Measurements from ENCODE around the gene TTC23.

The TTC23 gene

GRCh38 chr15:99145005-99145404 is 104.4 kb downstream of the TTC23 start:
- H3K4me1 ChIP-seq (ENCODE audit: low read depth, poor library complexity, severe bottlenecking), result peaks cover 65% of the 10 kb centered on the region
- no peak overlapping the region for H3K4me3 ChIP-seq (IDR thresholded peaks at IDR 0.05; ENCODE audit: insufficient read depth, low read depth, low read length)
- no peak for TF ChIP-seq CTCF (conservative IDR thresholded peaks at IDR 0.05; ENCODE audit: low read depth, low read length)

GRCh38 chr15:99143655-99144610 is 105.4 kb downstream of the TTC23 start:
- Histone ChIP-seq H3K4me2 (no peak overlapping the region), H3K27ac (no peak overlapping the region), H3K4me3 (IDR thresholded peaks at IDR 0.05; ENCODE audit: insufficient read depth, low read depth, low read length) (no peak overlapping the region), H3K79me2 (ENCODE audit: insufficient read depth, low read depth) (no peaks in the 10 kb centered on the region), H3K9ac (no peak overlapping the region), H3K36me3 (ENCODE audit: insufficient read depth) (no peaks in the 10 kb centered on the region), H4K20me1 (ENCODE audit: insufficient read depth) (no peaks in the 10 kb centered on the region), H2AFZ (ENCODE audit: low read depth) (no peak overlapping the region), H3K4me1 (ENCODE audit: low read depth, poor library complexity, severe bottlenecking) (peaks cover 65% of the 10 kb centered on the region), H3K27me3 (ENCODE audit: insufficient read depth, low read depth) (no peaks in the 10 kb centered on the region)
- TF ChIP-seq CTCF (conservative IDR thresholded peaks at IDR 0.05; ENCODE audit: low read depth, low read length), result no peak

More at GRCh38 chr15:99145005-99145404, 104.4 kb downstream of the TTC23 start:
- Histone ChIP-seq H3K9ac (no peak overlapping the region), H4K20me1 (ENCODE audit: insufficient read depth) (no peaks in the 10 kb centered on the region), H3K79me2 (ENCODE audit: insufficient read depth, low read depth) (no peaks in the 10 kb centered on the region), H2AFZ (ENCODE audit: low read depth) (no peak overlapping the region), H3K27ac (no peak overlapping the region), H3K4me2 (no peak overlapping the region), H3K27me3 (ENCODE audit: insufficient read depth, low read depth) (no peaks in the 10 kb centered on the region), H3K36me3 (ENCODE audit: insufficient read depth) (no peaks in the 10 kb centered on the region)

- peaks cover 65% of the 10 kb centered on the region for H3K4me1 ChIP-seq (ENCODE audit: low read depth, poor library complexity, severe bottlenecking)
- no peaks in the 10 kb centered on the region for H3K36me3 ChIP-seq (ENCODE audit: insufficient read depth)
- H3K27me3 ChIP-seq (ENCODE audit: insufficient read depth, low read depth), result no peaks in the 10 kb centered on the region
- H4K20me1 ChIP-seq (ENCODE audit: insufficient read depth), result no peaks in the 10 kb centered on the region
- H2AFZ ChIP-seq (ENCODE audit: low read depth), result no peak overlapping the region
- TF ChIP-seq CTCF (conservative IDR thresholded peaks at IDR 0.05; ENCODE audit: low read depth, low read length), result no peak
- H3K4me2 ChIP-seq, result no peak overlapping the region
- H3K4me3 ChIP-seq (IDR thresholded peaks at IDR 0.05; ENCODE audit: insufficient read depth, low read depth, low read length), result no peak overlapping the region
- no peak overlapping the region for H3K27ac ChIP-seq
- H3K9ac ChIP-seq, result no peak overlapping the region
- H3K79me2 ChIP-seq (ENCODE audit: insufficient read depth, low read depth), result no peaks in the 10 kb centered on the region
These were observed 106.1 kb downstream of the TTC23 start for GRCh38 chr15:99143242-99143641.

GRCh38 chr15:99142562-99142961 is 106.8 kb downstream of the TTC23 start:
- H3K4me2 ChIP-seq, result no peak overlapping the region
- no peaks in the 10 kb centered on the region for H4K20me1 ChIP-seq (ENCODE audit: insufficient read depth)
- no peaks in the 10 kb centered on the region for H3K79me2 ChIP-seq (ENCODE audit: insufficient read depth, low read depth)
- no peak overlapping the region for H3K27ac ChIP-seq
- no peaks in the 10 kb centered on the region for H3K27me3 ChIP-seq (ENCODE audit: insufficient read depth, low read depth)
- H3K36me3 ChIP-seq (ENCODE audit: insufficient read depth), result no peaks in the 10 kb centered on the region
- peaks cover 65% of the 10 kb centered on the region for H3K4me1 ChIP-seq (ENCODE audit: low read depth, poor library complexity, severe bottlenecking)
- no peak overlapping the region for H3K9ac ChIP-seq
- no peak overlapping the region for H3K4me3 ChIP-seq (IDR thresholded peaks at IDR 0.05; ENCODE audit: insufficient read depth, low read depth, low read length)
- no peak overlapping the region for H2AFZ ChIP-seq (ENCODE audit: low read depth)
- TF ChIP-seq CTCF (conservative IDR thresholded peaks at IDR 0.05; ENCODE audit: low read depth, low read length), result no peak

All from KMS-11 (cell line).